NCI-H2107 treated with DMSO at 0.1 percent for 48 hours (cell line): ENCODE results near the gene ZNF358.
A peak's percentile ranks its signal among the peaks of the same experiment; 100 is the strongest.

Experiments
- DNase-seq: peaks from one replicate; lab custom pipeline; 2025; ENCODE audit not compliant: unreplicated experiment; lab: John Stamatoyannopoulos, UW

The ZNF358 gene

DNA sequence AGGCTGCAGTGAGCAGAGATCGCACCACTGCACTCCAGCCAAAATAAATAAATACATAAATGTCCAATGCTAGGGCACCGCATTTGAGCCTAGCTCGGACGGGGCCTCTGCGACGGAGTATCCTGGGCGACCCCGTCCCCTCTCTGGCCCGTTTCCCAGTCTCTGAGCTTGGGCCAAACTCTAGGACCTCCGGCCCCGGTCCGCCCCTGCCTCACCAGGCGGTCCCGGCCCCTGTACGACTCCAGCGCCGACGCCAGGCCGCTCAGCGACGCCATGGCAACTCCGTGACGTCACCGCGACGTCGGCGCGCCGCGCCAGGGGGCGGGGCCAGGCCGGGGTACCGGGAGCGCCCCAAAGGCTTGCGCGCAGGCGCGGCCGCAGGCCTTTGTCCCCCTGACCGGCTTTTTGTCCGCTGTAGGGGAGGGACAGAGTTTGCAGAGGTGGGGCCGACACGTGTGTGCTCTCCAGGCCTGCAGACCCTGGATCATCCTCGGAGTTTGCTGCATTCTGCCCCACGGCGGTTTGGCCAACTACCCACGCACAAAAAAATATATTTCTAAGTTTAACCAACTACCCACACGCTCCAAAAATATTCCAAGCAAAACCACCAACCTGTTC, 27.1 kb upstream of the ZNF358 start, which contains the start of gene PEX11G:
Gene PEX11G, minus strand, starts transcription at position 300 of the 618 bp plus-strand sequence. Its CDS starts 25 bp downstream, at position 275.
- DNase-seq = peak; percentile 49

DNA sequence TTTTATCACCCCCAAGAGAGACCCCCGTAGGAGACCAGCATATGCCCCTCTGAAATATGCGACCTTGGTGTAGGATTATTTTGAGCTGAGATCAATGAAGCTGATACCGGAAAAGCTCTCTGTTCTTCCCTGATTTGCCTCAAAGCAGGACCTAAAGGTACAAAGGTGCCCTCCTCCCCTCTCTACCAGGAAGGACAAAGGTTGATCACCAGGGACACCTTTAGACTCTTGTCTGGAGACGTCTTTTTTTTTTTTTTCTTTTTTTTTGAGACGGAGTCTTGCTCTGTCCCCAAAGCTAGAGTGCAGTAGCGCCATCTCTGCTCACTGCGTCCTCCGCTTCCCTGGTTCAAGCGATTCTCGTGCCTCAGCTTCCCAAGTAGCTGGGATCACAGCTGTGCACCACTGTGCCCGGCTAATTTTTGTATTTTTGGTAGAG, 26.3 kb upstream of the ZNF358 start:
- no peak for DNase-seq

DNA sequence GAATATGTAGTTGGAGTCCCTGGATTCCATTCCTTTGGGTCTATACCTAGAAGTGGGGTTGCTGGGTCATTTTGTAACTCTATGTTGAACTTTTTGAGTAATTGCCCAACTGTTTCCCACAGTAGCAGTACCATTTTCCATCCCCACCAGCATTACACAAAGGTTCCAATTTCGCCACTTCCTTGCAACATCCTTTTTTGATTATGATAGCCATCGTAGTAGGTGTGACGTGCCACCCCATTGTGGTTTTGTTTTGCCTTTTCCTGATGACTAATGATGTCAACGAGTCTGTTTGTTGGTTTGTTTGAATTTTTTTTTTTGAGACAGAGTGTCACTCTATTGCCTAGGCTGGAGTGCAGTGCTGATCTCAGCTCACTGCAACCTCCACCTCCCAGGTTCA, 23.8 kb upstream of the ZNF358 start:
- no peak for DNase-seq

DNA sequence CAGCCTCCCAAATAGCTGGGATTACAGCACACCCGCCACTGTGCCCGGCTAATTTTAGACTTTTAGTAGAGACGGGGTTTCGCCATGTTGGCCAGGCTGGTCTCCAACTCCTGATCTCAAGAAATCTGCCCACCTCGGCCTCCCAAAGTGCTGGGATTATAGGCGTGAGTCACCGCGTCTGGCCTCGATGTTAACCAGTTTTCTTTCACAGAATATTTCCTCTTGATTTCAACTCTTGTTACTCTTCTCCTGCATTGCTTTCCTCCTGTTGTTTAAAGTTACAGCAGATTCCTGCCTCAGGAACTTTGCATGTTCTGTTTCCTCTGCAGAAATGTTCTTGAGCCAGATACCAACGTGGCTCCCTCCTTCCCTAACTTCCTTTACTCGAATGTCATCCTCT, 23.3 kb upstream of the ZNF358 start:
- no peak for DNase-seq

DNA sequence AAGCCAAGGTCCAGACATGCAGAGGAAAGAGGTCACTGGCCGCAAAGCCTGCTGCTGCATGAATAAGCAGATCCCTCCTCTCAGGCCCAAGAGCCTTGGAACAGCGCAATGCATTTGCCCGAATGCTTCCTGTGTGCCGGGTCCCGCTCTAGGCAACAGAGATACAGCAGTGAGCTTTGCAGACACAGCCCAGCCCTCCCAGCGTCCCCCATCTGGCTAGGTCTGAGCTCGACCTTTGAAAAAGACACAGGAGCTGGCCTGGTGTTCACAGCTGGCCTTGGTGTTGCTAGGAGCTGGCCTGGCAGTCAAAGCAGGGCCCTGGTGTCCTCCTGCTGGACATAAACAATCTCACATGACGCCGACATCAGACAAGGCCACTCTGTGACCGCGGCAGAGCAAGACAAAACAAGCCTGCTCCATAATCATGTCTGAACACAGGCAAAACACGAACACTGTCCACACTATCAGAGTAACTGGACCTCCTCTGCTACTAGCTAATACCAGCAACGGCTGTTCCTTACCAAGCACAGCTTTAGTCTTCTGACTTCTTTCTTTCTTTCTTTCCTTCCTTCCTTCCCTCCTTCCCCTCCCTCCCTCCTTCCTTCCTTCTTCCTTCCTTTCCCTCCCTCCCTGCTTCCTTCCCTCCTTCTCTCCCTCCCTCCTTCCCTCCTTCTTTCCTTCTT, 21.3 kb upstream of the ZNF358 start:
- DNase-seq = no peak

DNA sequence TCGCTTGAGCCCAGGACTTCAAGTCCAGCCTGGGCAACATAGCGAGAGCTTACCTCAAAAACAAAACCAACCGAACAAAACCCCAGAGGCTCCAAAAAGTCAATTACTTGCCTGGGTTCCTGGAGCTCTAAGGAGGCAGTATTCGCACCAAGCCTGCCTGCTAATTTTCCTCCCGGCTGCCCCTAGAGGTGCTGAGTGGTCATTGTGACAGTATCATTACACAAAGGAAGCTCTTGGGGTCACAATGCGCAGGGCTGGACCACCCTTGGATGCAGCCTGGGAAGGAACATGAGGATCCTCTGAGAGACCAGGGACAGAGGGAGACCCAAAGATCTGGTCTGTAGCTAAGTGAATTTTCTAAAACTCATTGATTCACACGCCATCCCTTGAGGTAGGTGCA, 18.6 kb upstream of the ZNF358 start:
- DNase-seq = no peak

DNA sequence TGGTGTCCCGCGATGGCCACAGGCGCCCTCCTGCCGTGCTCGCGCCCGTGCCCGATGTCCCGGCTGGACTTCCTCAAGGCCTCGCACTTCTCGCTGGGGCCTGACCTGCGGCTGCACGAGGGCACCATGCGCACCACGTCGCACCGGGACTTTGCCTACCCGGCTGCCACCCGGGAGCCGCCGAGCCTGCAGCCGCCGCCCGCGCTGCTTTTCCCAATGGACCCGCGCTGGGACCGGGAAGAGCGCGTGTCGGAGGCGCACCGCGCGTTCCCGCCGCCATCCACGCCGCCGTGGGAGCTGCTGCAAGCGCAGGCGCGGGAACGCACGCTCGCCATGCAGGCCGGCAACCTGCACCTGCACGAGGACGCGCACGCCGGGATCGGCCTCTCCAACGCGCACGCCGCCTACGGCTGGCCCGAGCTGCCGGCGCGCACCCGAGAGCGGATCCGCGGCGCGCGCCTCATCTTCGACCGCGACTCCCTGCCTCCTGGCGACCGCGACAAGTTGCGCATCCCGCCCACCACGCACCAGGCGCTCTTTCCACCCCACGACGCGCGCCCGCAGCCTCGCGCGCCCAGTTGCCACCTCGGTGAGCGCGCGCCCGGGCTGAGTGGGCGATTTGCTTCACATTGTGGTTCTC, 15.0 kb upstream of the ZNF358 start:
- peak; percentile 37 for DNase-seq

DNA sequence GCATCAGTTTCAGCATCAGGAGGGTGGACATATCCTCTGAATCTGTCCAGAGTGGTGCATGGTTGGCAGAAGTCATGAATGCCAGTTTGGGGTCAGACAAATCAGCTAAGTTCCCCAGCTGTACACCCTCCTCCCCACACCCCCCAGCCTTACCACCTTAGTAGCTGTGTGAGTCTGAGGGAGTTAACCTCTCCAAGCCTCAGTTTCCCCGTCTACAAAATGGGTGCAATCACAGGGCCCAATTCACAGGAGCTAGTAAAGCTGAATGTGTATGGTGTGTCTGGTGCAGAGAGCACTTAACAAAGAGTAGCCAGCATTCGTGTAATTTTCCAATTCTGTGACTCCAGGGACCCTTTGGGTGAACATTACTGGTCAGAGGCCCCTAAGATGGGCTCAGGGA, 13.4 kb upstream of the ZNF358 start:
- no peak for DNase-seq

DNA sequence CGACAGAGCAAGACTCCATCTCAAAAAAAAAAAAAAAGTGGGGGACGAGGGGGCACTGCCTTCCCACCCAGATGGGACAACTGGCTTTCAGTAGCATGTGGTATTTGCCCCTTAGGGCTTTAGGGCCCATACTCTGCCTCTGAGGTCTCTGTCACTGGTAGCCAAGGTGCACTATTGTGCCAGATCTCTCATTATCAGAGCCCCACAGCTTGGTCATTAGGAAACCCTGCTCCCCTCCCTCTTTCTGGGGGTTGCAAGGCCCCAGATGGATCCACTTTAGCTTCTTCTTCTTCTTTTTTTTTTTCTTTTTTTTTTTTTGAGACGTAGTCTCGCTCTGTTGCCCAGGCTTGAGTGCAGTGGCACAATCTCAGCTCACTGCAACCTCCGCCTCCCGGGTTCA, 11.2 kb upstream of the ZNF358 start:
- DNase-seq = no peak

DNA sequence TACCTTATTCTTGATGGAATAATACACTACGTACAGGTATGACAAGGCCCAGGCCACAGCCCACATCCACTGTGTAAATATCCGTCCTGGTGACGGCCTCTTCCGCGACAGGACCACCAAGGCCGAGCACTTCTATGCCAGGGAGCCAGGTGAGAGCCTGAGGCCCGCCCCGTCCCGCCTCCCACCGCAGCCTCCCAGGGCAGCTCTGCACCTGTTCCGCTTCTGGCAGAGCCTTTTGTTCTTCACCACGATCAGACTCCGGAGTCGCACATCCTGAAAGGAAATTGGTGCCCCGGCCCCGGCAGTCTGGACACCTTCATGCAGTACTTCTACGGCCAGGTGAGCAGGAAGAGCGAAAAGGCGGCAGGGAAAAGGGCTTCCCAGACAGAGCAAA, 10.6 kb upstream of the ZNF358 start:
- peak; percentile 49 for DNase-seq

DNA sequence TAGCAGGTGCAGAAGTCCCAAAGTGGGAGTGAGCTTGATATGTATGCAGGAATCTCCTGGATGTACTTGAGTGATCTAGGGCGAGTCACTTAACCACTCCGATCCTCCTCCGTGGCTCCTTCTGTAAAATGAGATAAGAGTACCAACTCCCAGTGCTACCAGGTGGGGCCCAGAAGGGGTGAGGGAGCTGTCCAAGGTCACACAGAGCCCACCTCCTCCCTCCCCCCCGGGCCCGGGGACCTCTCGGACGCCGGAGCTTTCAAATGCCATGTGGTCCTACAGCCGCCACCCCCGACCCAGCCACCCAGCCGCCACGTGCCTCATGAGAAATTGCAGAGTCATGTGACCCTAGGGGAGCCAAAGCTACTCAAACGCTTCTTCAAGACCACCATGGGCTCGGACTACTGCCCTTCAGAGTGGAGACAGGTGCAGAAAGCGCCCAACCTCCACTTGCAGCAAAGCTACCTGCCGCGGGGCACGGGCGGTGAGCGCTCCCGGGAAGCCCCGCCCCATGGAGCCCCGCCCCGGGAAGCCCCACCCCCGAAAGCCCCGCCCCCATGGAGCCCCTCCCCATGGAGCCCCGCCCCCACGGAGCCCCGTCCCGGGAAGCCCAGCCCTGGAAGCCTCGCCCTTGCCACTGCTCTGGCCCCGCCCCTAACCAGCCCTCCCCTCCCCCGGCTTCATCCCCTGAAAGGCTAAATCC, 10.1 kb upstream of the ZNF358 start:
- no peak for DNase-seq

DNA sequence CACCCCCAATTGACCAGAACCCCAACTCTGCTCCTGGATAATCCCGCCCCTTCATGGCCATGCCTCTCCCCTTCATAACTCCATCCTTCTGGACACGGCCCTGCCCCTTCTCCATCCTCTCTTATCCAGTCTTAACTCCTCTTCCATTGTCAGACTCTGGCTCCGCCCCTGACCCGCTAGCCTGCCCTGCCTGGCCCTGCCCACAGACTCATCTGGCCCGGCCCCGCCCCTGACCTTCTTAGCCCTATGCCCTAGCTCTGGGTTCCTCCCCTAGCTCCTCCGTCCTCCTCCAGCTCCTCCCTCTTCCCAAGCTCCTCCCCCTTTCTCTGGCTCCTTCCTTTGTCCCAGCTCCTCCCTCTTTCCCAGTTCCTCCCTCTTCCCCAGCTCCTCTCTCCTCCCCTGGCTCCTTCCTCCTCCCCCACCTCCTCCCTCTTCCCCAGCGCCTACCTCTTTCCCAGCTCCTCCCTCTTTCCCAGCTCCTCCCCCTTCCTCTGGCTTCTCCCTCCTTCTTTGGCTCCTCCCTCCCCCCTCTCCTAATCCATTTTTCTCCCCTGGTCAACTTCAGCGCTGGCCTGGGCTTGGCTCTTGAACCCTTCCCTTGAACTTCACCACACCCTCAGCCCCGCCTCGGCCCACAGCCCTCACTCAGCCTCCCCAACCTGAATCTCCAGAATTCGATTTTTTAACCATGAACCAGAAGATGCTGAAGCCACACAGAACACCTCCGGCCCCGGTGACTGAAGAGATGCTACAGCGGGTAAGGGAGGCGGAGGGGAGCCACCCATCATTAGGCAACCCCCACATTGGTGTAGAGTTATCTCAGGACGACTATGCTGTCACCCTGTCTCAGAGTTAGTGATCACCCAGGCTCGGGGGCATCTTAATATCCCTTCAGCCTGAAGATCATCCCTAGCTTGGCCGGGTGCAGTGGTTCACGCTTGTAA, 9.2 kb upstream of the ZNF358 start:
- peak; percentile 36 for DNase-seq

DNA sequence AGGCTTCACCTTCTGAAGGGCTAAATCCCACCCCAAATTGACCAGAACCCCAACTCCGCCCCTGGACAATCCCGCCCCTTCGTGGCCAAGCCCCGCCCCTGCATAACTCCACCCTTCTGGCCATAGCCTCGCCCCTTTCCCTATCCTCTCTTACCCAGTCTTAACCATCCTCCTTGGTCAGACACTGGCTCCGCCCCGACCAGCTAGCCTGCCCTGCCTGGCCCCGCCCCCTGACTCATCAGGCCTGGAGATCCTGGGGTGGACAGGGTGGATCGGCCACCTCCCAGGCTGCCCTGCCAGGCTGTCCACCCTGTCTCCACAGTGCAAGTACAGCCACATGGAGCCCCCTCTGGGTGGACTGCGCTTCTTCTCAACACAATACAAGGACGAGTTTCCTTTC, 8.0 kb upstream of the ZNF358 start:
- DNase-seq = no peak

DNA sequence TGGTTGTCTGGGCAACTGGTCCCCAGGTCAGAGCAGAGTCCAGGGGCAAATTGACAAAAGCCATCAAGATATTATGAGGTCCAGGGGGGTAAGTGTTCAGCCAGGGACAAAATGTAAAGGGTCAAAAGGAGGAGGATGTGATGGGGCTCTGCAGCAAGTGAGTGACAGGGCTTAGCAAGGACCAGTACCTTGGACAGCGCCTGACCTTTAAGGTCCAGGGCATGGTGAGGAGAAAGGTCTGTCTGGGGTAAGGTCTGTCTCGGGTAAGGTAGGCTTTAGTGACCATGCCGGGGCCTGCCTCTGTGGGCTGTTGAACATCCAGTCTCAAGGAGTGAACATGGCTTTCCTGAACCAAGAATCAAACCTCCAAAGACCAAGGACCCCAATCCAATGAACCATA, 6.3 kb upstream of the ZNF358 start:
- no peak for DNase-seq

DNA sequence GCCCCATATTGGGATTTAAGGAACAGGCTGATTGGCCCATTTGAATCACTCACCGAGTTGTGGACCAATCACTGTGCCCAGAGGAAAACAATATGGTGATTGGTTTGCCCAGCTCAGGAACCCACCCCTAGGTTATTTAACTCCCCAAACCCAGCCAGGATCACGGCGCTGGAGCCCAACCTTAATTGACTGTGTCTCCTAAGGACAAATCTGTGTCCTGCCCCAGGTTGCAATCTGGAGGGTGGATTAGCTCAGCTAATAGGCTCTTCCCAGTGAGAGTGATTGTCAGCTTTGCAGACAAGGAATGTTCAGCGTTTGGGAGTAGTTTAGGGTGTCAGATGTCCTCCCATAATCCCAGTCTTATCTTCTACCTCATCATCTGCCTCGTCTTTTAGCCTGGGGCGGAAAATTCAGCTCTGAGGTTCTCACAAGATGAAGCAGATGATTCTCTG, 3.5 kb upstream of the ZNF358 start:
- no peak for DNase-seq

DNA sequence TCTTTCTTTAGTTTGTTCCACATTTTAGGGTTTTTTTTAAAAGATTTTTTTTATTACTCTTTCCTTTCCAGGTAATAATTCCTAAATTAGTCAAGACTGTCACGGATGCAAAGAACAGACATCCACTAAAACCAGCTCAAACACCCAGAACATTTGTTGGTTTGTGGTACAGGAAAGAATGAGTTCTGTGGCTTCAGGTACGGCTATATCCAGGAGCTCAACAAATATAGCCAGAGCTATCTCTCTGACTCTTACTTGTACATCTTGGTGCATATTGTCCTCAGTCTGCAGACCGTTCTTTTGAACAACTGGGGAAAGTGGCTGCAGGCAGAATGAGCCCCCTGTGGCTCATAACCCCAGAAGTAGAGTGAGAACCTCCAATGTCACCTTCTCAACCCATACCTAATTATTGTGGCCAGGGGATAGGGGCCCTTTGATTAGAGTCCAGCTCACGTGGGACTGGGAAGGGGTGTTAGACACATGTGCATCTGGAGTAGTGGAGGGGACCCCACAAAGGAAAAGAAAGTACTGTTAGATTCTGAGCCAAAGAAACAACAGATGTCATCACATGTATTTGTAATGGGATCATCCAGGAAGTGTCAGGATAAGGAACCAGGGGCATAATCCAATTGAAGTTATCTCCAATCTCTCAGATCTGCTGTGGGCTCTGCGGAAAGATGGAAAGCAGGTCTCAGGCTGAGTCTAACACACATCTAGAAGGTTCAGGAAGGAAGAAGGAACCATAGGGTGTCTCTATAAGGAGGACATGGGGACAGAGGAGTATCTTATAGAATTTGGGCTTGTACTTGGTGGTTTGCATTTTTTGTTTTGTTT, 1.9 kb upstream of the ZNF358 start:
- DNase-seq = no peak

DNA sequence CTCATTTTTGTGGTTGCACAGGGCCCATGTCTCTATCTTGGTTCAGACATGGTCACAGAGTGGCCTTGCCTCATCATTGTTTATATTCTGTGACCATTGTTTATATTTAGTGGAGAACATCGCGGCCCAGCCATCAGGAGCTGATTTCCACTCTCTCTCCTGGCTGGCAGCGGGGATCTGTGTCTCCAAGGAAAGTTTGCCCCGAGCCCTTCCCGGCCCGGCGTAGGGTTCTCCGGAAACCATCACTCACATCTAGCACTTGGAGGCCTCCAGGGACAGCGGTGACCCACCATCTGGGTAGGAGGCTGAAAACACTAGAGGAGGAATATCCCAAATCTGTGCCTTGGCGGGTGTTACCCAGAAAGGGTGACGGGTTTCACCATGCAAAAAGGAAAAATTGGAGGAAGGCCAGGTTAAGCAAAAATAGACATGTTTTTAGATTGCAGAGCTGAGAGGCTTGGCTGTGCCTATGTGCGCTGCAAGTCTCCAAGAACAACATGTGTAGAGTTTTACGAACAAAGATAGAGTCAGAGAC, 726 bp upstream of the ZNF358 start:
- no peak for DNase-seq

DNA sequence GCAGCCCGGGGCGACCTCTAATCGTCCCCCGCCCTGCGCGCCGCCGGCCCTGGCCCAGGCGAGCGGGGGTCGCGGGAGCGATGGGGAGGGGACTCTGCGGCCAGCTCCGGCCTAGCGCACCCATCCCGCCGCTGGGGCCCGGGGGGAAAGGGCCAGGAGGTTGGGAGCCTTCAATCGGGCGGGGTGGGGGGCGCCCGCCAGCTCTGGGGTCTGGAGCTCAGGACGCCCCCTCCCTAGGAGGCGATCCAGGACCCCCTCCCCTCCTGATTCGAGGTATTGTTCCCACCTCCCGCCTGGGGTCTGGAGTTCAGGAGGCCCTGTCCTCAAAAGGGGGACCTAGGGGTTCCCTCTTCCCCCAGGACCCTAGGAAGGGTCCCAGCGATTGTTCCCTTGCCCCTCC, 430 bp downstream of the ZNF358 start:
- no peak for DNase-seq

DNA sequence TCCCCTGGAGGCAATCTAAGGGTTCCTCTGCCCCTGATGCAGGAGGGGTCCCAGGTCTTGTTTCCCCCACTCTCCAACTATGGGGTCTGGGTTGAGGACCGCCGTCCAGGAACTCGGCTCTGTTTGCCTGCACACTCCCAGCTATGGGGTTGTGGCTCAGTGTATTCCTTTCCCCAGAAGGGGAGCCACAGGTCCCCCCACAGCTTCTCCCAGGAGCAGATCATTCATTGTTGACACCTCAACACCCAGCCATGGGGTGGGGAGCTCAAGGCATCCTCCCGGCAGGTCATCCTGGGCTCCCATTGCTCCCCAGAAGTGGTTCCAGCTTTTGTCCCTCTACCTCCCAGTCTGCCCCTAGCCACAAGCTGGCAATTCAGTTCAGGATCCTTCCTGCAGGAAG, 975 bp downstream of the ZNF358 start:
- DNase-seq = no peak
